HEK293 (cell line): ENCODE results near the gene TXNDC2.

Experiments used
- CTCF ChIA-PET: fragments of 350-600 bp; formaldehyde crosslinking; extraction: SDS; loops from one replicate; lab custom pipeline; 2021; ENCODE audit warnings: antibody characterized with exemption; lab: Yijun Ruan, JAX
- POLR2A ChIA-PET: fragments of 300-600 bp; formaldehyde crosslinking; extraction: SDS; loops from one replicate; lab custom pipeline; 2020; ENCODE audit warnings: antibody characterized with exemption, inconsistent platforms; lab: Yijun Ruan, JAX
- H3K27ac ChIP-seq: fragments of 200-500 bp; sonication (Bioruptor generic); 2 replicates; pipeline ENCODE4 v1.5.1; 2014; ENCODE audit warnings: low read depth, low read length, control low read depth, inconsistent platforms; ENCODE audit errors: extremely low read depth
- H3K36me3 ChIP-seq, 2 experiments: fragments of 200-500 bp in 1 of 2; sonication (Bioruptor generic) in 1 of 2; 1 replicate in 1 of 2; 2 replicates in 1 of 2; pipeline ENCODE4 v1.5.1; 2014 to 2017; ENCODE audit warnings: inconsistent platforms in 2 of 2, low read length in 2 of 2; ENCODE audit not compliant: control insufficient read depth in 2 of 2, insufficient read depth in 1 of 2
- H3K4me1 ChIP-seq: fragments of 200-500 bp; sonication (Bioruptor generic); 2 replicates; pipeline ENCODE4 v1.5.1; 2014; ENCODE audit warnings: mild to moderate bottlenecking, low read length, inconsistent platforms; ENCODE audit not compliant: control insufficient read depth, insufficient read depth
- H3K4me3 ChIP-seq: 2 replicates; pipeline ENCODE4 v1.5.1; 2011; ENCODE audit warnings: low read depth, mild to moderate bottlenecking, control low read depth, low read length, moderate library complexity
- H3K9me3 ChIP-seq: fragments of 200-500 bp; sonication (Bioruptor generic); 2 replicates; pipeline ENCODE4 v1.5.1; 2014; ENCODE audit warnings: low read depth, low read length, inconsistent platforms; ENCODE audit not compliant: control insufficient read depth, insufficient read depth
- KLF1 ChIP-seq: fragments of 450-650 bp; formaldehyde crosslinking; IDR thresholded peaks from 2 replicates; pipeline ENCODE4 v1.5.1; 2016; ENCODE audit warnings: missing biosample characterization, missing genetic modification characterization
- KLF16 ChIP-seq: fragments of 450-650 bp; formaldehyde crosslinking; IDR thresholded peaks from 2 replicates; pipeline ENCODE4 v1.5.1; 2017; ENCODE audit warnings: missing biosample characterization, missing genetic modification characterization
- SALL2 ChIP-seq: fragments of 450-650 bp; formaldehyde crosslinking; IDR thresholded peaks from 2 replicates; pipeline ENCODE4 v1.5.0; 2017; ENCODE audit warnings: missing biosample characterization, mild to moderate bottlenecking, missing genetic modification characterization, borderline replicate concordance
- SCRT1 ChIP-seq: fragments of 450-650 bp; formaldehyde crosslinking; IDR thresholded peaks from 2 replicates; pipeline ENCODE4 v1.5.1; 2016; ENCODE audit warnings: missing biosample characterization, missing genetic modification characterization, borderline replicate concordance
- YY1 ChIP-seq: fragments of 450-650 bp; formaldehyde crosslinking; IDR thresholded peaks from 2 replicates; pipeline ENCODE4 v1.5.1; 2018; ENCODE audit warnings: missing biosample characterization, missing genetic modification characterization
- ZBTB21 ChIP-seq: fragments of 450-650 bp; formaldehyde crosslinking; IDR thresholded peaks from 2 replicates; pipeline ENCODE4 v1.5.1; 2017; ENCODE audit warnings: missing biosample characterization, missing genetic modification characterization
- ZFHX2 ChIP-seq: fragments of 450-650 bp; formaldehyde crosslinking; conservative IDR thresholded peaks from 2 replicates; pipeline ENCODE4 v1.5.1; 2016; ENCODE audit warnings: missing biosample characterization, missing genetic modification characterization
- ZNF10 ChIP-seq: fragments of 450-650 bp; formaldehyde crosslinking; IDR thresholded peaks from 2 replicates; pipeline ENCODE4 v1.5.1; 2017; ENCODE audit warnings: missing biosample characterization, missing genetic modification characterization
- ZNF133 ChIP-seq: fragments of 450-650 bp; formaldehyde crosslinking; IDR thresholded peaks from 2 replicates; pipeline ENCODE4 v1.5.1; 2016; ENCODE audit warnings: missing biosample characterization, missing genetic modification characterization
- ZNF138 ChIP-seq: fragments of 450-650 bp; formaldehyde crosslinking; IDR thresholded peaks from 2 replicates; pipeline ENCODE4 v1.5.1; 2016; ENCODE audit warnings: missing biosample characterization, missing genetic modification characterization, borderline replicate concordance
- ZNF266 ChIP-seq: fragments of 450-650 bp; formaldehyde crosslinking; IDR thresholded peaks from 2 replicates; pipeline ENCODE4 v1.5.1; 2016; ENCODE audit warnings: missing biosample characterization, missing genetic modification characterization, low read depth
- ZNF302 ChIP-seq: fragments of 450-650 bp; formaldehyde crosslinking; IDR thresholded peaks from 2 replicates; pipeline ENCODE4 v1.5.1; 2016; ENCODE audit warnings: missing biosample characterization, missing genetic modification characterization, low read depth
- ZNF354C ChIP-seq: fragments of 450-650 bp; formaldehyde crosslinking; IDR thresholded peaks from 2 replicates; pipeline ENCODE4 v1.5.1; 2016; ENCODE audit warnings: missing biosample characterization, missing genetic modification characterization, low read depth, borderline replicate concordance
- ZNF366 ChIP-seq: fragments of 450-650 bp; formaldehyde crosslinking; conservative IDR thresholded peaks from 2 replicates; pipeline ENCODE4 v1.5.1; 2016; ENCODE audit warnings: missing biosample characterization, missing genetic modification characterization
- ZNF433 ChIP-seq: fragments of 450-650 bp; formaldehyde crosslinking; IDR thresholded peaks from 2 replicates; pipeline ENCODE4 v1.5.1; 2016; ENCODE audit warnings: missing biosample characterization, missing genetic modification characterization, low read depth
- ZNF521 ChIP-seq: fragments of 450-650 bp; formaldehyde crosslinking; IDR thresholded peaks from 2 replicates; pipeline ENCODE4 v1.5.1; 2017; ENCODE audit warnings: missing biosample characterization, mild to moderate bottlenecking, missing genetic modification characterization
- ZNF571 ChIP-seq: fragments of 450-650 bp; formaldehyde crosslinking; IDR thresholded peaks from 2 replicates; pipeline ENCODE4 v1.5.0; 2017; ENCODE audit warnings: missing biosample characterization, missing genetic modification characterization
- ZNF621 ChIP-seq: fragments of 450-650 bp; formaldehyde crosslinking; IDR thresholded peaks from 2 replicates; pipeline ENCODE4 v1.5.1; 2017; ENCODE audit warnings: missing biosample characterization, missing genetic modification characterization
- ZNF785 ChIP-seq: fragments of 450-650 bp; formaldehyde crosslinking; IDR thresholded peaks from 2 replicates; pipeline ENCODE4 v1.5.1; 2016; ENCODE audit warnings: missing biosample characterization, missing genetic modification characterization
- TF ChIP-seq, protein P1 (sequence below): fragments of 450-650 bp; formaldehyde crosslinking; IDR thresholded peaks from 2 replicates; pipeline ENCODE4 v1.5.1; 2016; ENCODE audit warnings: missing biosample characterization, missing genetic modification characterization
- TF ChIP-seq, protein P2 (sequence below): fragments of 450-650 bp; formaldehyde crosslinking; IDR thresholded peaks from 2 replicates; pipeline ENCODE4 v1.5.1; 2016; ENCODE audit warnings: missing biosample characterization, missing genetic modification characterization
- TF ChIP-seq, protein P3 (sequence below): fragments of 450-650 bp; formaldehyde crosslinking; conservative IDR thresholded peaks from 2 replicates; pipeline ENCODE4 v1.5.1; 2016; ENCODE audit warnings: low read depth, missing biosample characterization, missing genetic modification characterization
- TF ChIP-seq, protein P4 (sequence below): fragments of 450-650 bp; formaldehyde crosslinking; IDR thresholded peaks from 2 replicates; pipeline ENCODE4 v1.5.1; 2017; ENCODE audit warnings: missing biosample characterization, missing genetic modification characterization
- TF ChIP-seq, protein P5 (sequence below): fragments of 450-650 bp; formaldehyde crosslinking; IDR thresholded peaks from 2 replicates; pipeline ENCODE4 v1.5.1; 2017; ENCODE audit warnings: missing biosample characterization, missing genetic modification characterization

TXNDC2 gene

DNA sequence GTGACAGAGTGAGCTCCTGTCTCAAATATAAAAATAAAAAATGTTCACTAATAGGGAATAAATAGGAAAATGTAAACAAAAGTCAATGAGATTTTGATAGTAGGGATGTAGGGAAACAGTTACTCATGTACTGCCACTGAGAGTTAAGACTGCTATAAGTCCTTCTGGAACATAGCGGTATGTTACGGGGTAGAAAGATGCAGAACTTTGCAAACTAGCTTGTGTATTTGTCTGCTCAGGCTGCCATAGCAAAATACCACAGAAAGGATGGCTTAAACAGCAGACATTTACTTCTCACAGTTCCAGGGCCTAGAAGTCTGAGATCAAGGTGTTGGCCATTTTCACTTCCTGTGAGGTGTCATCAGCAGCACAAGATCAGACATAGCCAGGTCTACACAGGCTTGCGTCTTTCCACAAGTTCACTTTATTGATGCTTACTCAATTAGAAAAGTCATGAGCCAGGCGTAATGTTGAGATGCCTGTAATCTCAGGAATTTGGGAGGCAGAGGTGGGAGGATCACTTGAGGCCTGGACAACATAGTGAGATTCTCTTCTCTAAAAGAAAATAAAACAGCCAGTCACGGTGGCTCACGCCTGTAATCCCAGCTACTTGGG, 8.8 kb downstream of the TXNDC2 start:
- ChIA-PET POLR2A (interaction anchor here (1.1 kb wide), 1 partner anchor 19 kb away, joined by 5 read pairs; the partner anchor contains the start of gene VAPA), CTCF (interaction anchor here (0.7 to 0.9 kb wide), 3 partner anchors 56 to 867 kb away, joined by 4 to 8 read pairs (median 6); no protein-coding TSS in a partner anchor)
- H3K4me3 ChIP-seq = no peak overlapping the region
- TF ChIP-seq ZNF366 = no peak
- no peak for TF ChIP-seq ZNF433
- no peak for TF ChIP-seq ZBTB21 (tag by site-specific recombination)
- no peak for TF ChIP-seq ZNF266
- no peak for TF ChIP-seq ZFHX2 (tag by site-specific recombination)
- no peak for TF ChIP-seq ZNF138 (tag by site-specific recombination)
- no peak for TF ChIP-seq ZNF302 (tag by site-specific recombination)
- no peak for TF ChIP-seq ZNF521 (tag by site-specific recombination)
- TF ChIP-seq, protein P1, sequence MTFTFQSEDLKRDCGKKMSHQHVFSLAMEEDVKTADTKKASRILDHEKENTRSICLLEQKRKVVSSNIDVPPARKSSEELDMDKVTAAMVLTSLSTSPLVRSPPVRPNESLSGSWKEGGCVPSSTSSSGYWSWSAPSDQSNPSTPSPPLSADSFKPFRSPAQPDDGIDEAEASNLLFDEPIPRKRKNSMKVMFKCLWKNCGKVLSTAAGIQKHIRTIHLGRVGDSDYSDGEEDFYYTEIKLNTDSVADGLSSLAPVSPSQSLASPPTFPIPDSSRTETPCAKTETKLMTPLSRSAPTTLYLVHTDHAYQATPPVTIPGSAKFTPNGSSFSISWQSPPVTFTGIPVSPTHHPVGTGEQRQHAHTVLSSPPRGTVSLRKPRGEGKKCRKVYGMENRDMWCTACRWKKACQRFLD (tag by site-specific recombination) = no peak
- TF ChIP-seq ZNF10 (tag by site-specific recombination) = no peak
- no peak for TF ChIP-seq ZNF785 (tag by site-specific recombination)
- TF ChIP-seq, protein P2, sequence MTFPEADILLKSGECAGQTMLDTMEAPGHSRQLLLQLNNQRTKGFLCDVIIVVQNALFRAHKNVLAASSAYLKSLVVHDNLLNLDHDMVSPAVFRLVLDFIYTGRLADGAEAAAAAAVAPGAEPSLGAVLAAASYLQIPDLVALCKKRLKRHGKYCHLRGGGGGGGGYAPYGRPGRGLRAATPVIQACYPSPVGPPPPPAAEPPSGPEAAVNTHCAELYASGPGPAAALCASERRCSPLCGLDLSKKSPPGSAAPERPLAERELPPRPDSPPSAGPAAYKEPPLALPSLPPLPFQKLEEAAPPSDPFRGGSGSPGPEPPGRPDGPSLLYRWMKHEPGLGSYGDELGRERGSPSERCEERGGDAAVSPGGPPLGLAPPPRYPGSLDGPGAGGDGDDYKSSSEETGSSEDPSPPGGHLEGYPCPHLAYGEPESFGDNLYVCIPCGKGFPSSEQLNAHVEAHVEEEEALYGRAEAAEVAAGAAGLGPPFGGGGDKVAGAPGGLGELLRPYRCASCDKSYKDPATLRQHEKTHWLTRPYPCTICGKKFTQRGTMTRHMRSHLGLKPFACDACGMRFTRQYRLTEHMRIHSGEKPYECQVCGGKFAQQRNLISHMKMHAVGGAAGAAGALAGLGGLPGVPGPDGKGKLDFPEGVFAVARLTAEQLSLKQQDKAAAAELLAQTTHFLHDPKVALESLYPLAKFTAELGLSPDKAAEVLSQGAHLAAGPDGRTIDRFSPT = no peak
- no peaks in the 10 kb centered on the region; a peak in 1 of 3 replicates for H3K36me3 ChIP-seq
- no peaks in the 10 kb centered on the region for H3K4me1 ChIP-seq
- H3K27ac ChIP-seq = no peak overlapping the region
- no peaks in the 10 kb centered on the region for H3K9me3 ChIP-seq

DNA sequence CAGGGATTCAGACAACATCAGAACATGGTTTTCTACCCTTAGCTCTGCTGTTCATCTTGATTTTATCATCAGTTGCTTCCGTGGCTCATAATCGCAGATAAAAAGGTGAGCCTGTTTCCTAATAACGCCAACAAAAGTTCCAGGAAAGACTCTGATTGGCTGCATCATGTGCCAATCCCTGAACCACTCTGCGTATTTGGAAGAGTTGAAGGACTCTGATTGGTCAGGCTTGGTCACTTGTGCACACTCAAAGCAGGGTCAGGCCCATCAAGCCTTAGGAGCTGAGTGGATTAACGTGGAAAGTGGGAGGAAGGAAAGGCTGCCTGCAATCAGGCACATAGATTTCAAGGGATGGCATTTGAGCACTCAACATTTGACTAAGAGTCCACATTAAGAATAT, 11.4 kb downstream of the TXNDC2 start:
- no peak overlapping the region for H3K27ac ChIP-seq
- ChIA-PET POLR2A (no interaction called here), CTCF (no interaction called here)
- H3K9me3 ChIP-seq = no peaks in the 10 kb centered on the region
- H3K4me3 ChIP-seq = no peak overlapping the region
- H3K4me1 ChIP-seq = no peaks in the 10 kb centered on the region
- TF ChIP-seq, protein P3, sequence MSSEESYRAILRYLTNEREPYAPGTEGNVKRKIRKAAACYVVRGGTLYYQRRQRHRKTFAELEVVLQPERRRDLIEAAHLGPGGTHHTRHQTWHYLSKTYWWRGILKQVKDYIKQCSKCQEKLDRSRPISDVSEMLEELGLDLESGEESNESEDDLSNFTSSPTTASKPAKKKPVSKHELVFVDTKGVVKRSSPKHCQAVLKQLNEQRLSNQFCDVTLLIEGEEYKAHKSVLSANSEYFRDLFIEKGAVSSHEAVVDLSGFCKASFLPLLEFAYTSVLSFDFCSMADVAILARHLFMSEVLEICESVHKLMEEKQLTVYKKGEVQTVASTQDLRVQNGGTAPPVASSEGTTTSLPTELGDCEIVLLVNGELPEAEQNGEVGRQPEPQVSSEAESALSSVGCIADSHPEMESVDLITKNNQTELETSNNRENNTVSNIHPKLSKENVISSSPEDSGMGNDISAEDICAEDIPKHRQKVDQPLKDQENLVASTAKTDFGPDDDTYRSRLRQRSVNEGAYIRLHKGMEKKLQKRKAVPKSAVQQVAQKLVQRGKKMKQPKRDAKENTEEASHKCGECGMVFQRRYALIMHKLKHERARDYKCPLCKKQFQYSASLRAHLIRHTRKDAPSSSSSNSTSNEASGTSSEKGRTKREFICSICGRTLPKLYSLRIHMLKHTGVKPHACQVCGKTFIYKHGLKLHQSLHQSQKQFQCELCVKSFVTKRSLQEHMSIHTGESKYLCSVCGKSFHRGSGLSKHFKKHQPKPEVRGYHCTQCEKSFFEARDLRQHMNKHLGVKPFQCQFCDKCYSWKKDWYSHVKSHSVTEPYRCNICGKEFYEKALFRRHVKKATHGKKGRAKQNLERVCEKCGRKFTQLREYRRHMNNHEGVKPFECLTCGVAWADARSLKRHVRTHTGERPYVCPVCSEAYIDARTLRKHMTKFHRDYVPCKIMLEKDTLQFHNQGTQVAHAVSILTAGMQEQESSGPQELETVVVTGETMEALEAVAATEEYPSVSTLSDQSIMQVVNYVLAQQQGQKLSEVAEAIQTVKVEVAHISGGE (tag by site-specific recombination) = no peak
- no peak for TF ChIP-seq YY1 (tag by site-specific recombination)
- TF ChIP-seq SALL2 (tag by site-specific recombination) = no peak
- TF ChIP-seq KLF16 (tag by site-specific recombination) = no peak
- no peak for TF ChIP-seq ZNF133 (tag by site-specific recombination)
- TF ChIP-seq ZNF354C = no peak
- TF ChIP-seq, protein P4, sequence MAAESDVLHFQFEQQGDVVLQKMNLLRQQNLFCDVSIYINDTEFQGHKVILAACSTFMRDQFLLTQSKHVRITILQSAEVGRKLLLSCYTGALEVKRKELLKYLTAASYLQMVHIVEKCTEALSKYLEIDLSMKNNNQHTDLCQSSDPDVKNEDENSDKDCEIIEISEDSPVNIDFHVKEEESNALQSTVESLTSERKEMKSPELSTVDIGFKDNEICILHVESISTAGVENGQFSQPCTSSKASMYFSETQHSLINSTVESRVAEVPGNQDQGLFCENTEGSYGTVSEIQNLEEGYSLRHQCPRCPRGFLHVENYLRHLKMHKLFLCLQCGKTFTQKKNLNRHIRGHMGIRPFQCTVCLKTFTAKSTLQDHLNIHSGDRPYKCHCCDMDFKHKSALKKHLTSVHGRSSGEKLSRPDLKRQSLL (tag by site-specific recombination) = no peak
- no peak for TF ChIP-seq SCRT1
- no peak for TF ChIP-seq ZNF621
- no peak for TF ChIP-seq ZNF571 (tag by site-specific recombination)
- TF ChIP-seq, protein P5, sequence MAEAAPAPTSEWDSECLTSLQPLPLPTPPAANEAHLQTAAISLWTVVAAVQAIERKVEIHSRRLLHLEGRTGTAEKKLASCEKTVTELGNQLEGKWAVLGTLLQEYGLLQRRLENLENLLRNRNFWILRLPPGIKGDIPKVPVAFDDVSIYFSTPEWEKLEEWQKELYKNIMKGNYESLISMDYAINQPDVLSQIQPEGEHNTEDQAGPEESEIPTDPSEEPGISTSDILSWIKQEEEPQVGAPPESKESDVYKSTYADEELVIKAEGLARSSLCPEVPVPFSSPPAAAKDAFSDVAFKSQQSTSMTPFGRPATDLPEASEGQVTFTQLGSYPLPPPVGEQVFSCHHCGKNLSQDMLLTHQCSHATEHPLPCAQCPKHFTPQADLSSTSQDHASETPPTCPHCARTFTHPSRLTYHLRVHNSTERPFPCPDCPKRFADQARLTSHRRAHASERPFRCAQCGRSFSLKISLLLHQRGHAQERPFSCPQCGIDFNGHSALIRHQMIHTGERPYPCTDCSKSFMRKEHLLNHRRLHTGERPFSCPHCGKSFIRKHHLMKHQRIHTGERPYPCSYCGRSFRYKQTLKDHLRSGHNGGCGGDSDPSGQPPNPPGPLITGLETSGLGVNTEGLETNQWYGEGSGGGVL (tag by site-specific recombination) = no peak
- no peak for TF ChIP-seq KLF1 (tag by site-specific recombination)
- TF ChIP-seq, all 188 proteins: peak for 0
- no peaks in the 10 kb centered on the region; a peak in 1 of 3 replicates for H3K36me3 ChIP-seq
